A673 (cell line): ENCODE results near the gene LMBR1. TPM values are rescaled to one million over a fixed set of nuclear protein-coding genes. Genes with fewer than 3 reads are reported as not detected.

Experiments used
- BruUV-seq: library from RNA; stranded (reverse); fragments of 400-500 nt; replicated peaks from 2 replicates; lab custom pipeline; 2021; lab: Mats Ljungman, UMichigan
- CTCF ChIA-PET: fragments of 300-600 bp; sonication (Branson Sonifier 250); formaldehyde crosslinking; loops from one replicate; lab custom pipeline; 2022; ENCODE audit warnings: antibody characterized with exemption; lab: Charles Lee
- POLR2A ChIA-PET: fragments of 300-600 bp; sonication (Branson Sonifier 250); formaldehyde crosslinking; loops from one replicate; lab custom pipeline; 2022; ENCODE audit warnings: antibody characterized with exemption; ENCODE audit not compliant: low non-redundant PET; lab: Charles Lee
- DNase-seq: peaks from one replicate; pipeline ENCODE4 v3.0.0-alpha.2; 2015; ENCODE audit warnings: low spot score
- H3K27ac ChIP-seq: fragments of 200-600 bp; sonication (generic); 2 replicates; pipeline ENCODE4 v1.5.1; 2016; ENCODE audit warnings: mixed run types, low read depth, mild to moderate bottlenecking, mixed read lengths, antibody characterized with exemption, low read length; ENCODE audit not compliant: poor library complexity, severe bottlenecking
- H3K27me3 ChIP-seq: fragments of 200-600 bp; sonication (generic); replicated peaks from 2 replicates; pipeline ENCODE4 v1.6.1; 2017; ENCODE audit warnings: mixed run types, low read depth, mild to moderate bottlenecking, mixed read lengths, antibody characterized with exemption, low read length; ENCODE audit not compliant: insufficient read depth, poor library complexity
- H3K36me3 ChIP-seq: fragments of 200-600 bp; sonication (generic); 2 replicates; pipeline ENCODE4 v1.6.1; 2016; ENCODE audit warnings: mixed run types, mild to moderate bottlenecking, mixed read lengths, antibody characterized with exemption, low read length; ENCODE audit not compliant: insufficient read depth, poor library complexity, severe bottlenecking
- H3K4me1 ChIP-seq: fragments of 200-600 bp; sonication (generic); 2 replicates; pipeline ENCODE4 v1.6.1; 2017; ENCODE audit warnings: mixed run types, mild to moderate bottlenecking, mixed read lengths, antibody characterized with exemption, low read length; ENCODE audit not compliant: insufficient read depth, poor library complexity, severe bottlenecking
- H3K4me3 ChIP-seq: fragments of 200-600 bp; sonication (generic); 2 replicates; pipeline ENCODE4 v1.5.1; 2016; ENCODE audit warnings: low read depth, mixed run types, mild to moderate bottlenecking, mixed read lengths, low read length; ENCODE audit not compliant: poor library complexity, severe bottlenecking
- H3K9me3 ChIP-seq: fragments of 200-600 bp; sonication (generic); 2 replicates; pipeline ENCODE4 v1.6.1; 2016; ENCODE audit warnings: mixed run types, low read depth, mild to moderate bottlenecking, mixed read lengths, antibody characterized with exemption, low read length; ENCODE audit not compliant: poor library complexity, severe bottlenecking
- CTCF ChIP-seq: fragments of 300-800, 200-600 bp; sonication (generic); conservative IDR thresholded peaks from 2 replicates; pipeline ENCODE4 v1.5.1; 2017; ENCODE audit warnings: low read depth, mild to moderate bottlenecking, antibody characterized with exemption, low read length, moderate library complexity, mixed read lengths
- EZH2 ChIP-seq: fragments of 200-600 bp; sonication (generic); IDR thresholded peaks from 2 replicates; pipeline ENCODE4 v1.6.1; 2017; ENCODE audit warnings: borderline replicate concordance, low read depth, mild to moderate bottlenecking, mixed read lengths, antibody characterized with exemption, low read length; ENCODE audit not compliant: poor library complexity, severe bottlenecking
- intact Hi-C: fragments of 100-400 bp; cut with micrococcal nuclease; formaldehyde crosslinking; loops from one replicate; pipeline ENCODE4 v1.10.0; 2022; ENCODE audit not compliant: unreplicated experiment
- total RNA-seq: library from RNA; stranded (reverse); gene quantifications from 2 replicates; pipeline ENCODE4 v1.2.3, GENCODE V29; 2021

The LMBR1 gene
- total RNA-seq, 1 experiment from 2014 or later: 50.7 TPM

GRCh38 chr7:156753229-156753560, 139.8 kb downstream of the LMBR1 start:
- TF ChIP-seq CTCF (no peak), EZH2 (no peak)
- intact Hi-C loops: no loop called here
- BruUV-seq: no TSS peak

GRCh38 chr7:156752367-156753228, 140.4 kb downstream of the LMBR1 start:
- no peak for DNase-seq
- Histone ChIP-seq H3K36me3 (no peaks in the 10 kb centered on the region), H3K4me3 (no peak overlapping the region), H3K4me1 (no peaks in the 10 kb centered on the region), H3K9me3 (no peaks in the 10 kb centered on the region), H3K27me3 (no peaks in the 10 kb centered on the region), H3K27ac (no peak overlapping the region)
- ChIA-PET CTCF (no interaction called here), POLR2A (no interaction called here)
- no TSS peak for BruUV-seq
- intact Hi-C loops: no loop called here
- TF ChIP-seq EZH2 (no peak), CTCF (no peak)

More at GRCh38 chr7:156753229-156753560, 139.8 kb downstream of the LMBR1 start:
- DNase-seq: no peak
- CTCF ChIA-PET: no interaction called here
- Histone ChIP-seq H3K36me3 (no peaks in the 10 kb centered on the region), H3K27ac (no peak overlapping the region), H3K27me3 (no peaks in the 10 kb centered on the region), H3K4me1 (no peaks in the 10 kb centered on the region), H3K4me3 (no peak overlapping the region), H3K9me3 (no peaks in the 10 kb centered on the region)
- POLR2A ChIA-PET: no interaction called here

GRCh38 chr7:156751319-156751718, 141.7 kb downstream of the LMBR1 start:
- ChIA-PET CTCF (no interaction called here), POLR2A (no interaction called here)
- Histone ChIP-seq H3K9me3 (no peaks in the 10 kb centered on the region), H3K4me1 (no peaks in the 10 kb centered on the region), H3K4me3 (no peak overlapping the region), H3K36me3 (no peaks in the 10 kb centered on the region), H3K27ac (no peak overlapping the region), H3K27me3 (no peaks in the 10 kb centered on the region)
- TF ChIP-seq CTCF (no peak), EZH2 (no peak)
- BruUV-seq: no TSS peak
- DNase-seq: no peak
- intact Hi-C loops: no loop called here
